NCI-H82 (cell line): ENCODE results near the gene TTC23.
"Not testable (repeated sequence)": the region's sequence is repeated elsewhere in the genome, so short reads cannot be mapped to it uniquely, and the experiment has no call there.

ENCODE experiments used
- DNase-seq: peaks from one replicate; lab custom pipeline; 2025; lab: John Stamatoyannopoulos, UW

The TTC23 gene

DNA sequence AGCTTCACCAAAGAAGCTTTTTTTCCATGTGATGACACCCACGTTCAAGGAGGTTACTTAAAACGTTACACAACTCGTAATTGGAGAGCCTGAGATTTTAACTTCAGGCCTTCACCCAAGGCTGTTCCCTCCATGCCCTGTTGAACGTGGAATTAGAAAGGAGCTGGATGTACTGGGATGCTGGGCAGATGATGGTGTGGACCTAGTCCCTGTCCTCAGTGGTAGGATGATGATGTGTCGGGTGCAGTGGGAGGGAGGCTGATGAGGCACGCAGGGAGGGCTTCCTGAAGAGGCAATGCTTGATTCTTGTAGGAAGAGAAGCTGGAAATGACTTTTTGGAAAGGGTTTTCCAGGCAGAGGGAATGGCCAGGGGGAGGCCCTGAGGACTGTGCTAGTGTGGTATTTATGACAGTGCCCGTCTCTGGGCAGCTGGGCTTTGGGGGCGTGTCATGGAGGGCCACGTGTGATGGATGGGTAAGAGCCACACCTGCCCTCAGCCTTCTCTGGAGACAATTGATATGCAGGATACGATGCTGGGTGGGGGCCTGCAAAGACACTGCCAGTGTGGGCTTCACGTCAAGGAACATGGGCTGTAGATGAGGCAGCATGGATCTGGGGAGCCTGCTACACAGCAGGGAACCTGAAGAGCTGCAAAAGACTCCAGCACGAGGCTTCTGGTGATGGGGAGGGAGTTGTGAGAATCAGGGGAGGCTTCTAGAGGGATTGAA lies 129.2 kb downstream of the TTC23 start:
- no peak for DNase-seq

DNA sequence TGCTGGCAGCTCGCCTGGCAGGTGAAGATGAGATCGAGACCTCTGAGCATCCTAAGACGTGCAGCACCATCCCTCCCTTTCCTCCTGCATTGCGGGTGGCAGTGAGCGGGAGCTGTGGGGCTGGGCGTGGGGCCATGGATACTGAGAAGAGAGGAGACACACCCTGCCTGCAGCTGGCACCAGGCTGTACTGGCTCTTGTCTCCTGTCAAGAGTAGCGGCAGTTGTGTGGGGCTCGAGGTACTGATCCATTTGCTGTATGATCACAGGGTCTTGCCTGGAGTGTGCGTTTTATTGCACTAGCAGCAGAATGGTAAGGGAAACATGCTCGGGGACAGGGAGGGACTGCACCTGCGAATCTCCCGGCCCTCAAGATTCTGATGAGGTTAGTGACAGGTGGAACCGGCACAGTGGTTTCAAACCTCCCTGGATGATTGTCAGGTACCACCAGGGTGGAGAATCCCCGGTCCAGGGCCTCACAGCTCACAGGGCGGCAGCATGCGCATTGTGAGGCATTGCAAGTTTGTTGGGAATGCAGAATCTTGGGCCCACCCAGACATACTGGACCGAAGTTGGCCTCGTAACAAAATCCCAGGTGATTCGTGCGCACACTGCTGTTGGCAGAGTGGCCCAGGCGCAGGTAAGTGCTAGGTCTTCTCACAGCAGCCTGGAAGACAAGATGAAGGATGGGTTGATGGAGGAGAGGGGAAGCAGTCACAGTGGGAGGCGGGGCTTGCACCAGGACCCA lies 130.4 kb downstream of the TTC23 start:
- no peak for DNase-seq

DNA sequence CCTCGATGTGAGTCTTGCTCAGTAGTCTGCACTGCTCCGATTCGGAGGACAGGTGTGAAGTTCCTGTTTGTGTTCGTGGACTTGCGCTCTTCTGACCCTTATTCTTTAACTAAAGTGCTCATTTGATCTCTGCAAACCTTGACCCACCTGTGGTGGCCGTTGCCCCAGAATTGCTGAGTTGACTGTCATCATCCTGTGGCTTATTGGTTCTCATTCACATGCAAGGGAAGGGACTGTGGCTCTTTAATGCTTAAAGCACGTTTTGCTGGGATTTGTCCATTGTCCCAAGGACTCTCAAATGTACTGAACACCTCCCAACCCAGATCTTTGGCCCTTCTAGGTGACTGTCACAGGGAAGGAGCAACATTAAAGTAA lies 131.1 kb downstream of the TTC23 start:
- DNase-seq, result no peak

DNA sequence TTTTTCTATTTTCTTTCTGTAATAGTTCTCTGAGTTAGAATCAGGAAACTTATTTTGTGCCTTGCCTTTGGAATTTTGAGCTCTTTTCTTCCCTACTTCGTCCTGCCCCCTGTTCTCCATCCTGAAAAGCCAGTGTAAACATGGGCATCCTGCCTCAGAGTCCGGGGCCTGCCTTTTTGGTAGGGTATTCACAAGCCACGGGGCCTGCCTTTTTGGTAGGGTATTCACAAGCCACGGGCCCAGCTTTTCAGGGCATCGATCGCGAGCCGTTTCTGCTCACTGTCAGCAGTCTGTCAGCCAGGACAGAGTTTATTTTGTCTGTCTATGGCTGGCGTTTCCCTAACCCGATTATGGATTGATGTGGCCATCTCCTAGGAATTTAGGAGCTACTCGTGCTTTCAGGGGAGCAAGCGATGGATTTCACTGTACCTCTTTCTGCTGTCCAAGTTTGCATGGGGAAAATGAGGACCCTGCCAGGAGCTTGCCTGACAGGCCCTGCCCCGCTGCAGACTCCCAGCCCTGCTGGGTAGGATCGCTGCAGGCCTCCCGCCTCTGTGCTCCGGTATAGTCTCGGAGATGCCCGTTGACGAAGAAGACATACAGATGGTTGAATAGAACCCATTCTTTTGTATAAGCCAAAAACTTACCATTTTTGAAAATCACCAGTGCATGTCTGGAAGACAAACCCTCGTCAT lies 131.7 kb downstream of the TTC23 start:
- no peak for DNase-seq

- no peak for DNase-seq
Measured at GRCh38 chr15:99117111-99117510, 132.3 kb downstream of the TTC23 start.

DNA sequence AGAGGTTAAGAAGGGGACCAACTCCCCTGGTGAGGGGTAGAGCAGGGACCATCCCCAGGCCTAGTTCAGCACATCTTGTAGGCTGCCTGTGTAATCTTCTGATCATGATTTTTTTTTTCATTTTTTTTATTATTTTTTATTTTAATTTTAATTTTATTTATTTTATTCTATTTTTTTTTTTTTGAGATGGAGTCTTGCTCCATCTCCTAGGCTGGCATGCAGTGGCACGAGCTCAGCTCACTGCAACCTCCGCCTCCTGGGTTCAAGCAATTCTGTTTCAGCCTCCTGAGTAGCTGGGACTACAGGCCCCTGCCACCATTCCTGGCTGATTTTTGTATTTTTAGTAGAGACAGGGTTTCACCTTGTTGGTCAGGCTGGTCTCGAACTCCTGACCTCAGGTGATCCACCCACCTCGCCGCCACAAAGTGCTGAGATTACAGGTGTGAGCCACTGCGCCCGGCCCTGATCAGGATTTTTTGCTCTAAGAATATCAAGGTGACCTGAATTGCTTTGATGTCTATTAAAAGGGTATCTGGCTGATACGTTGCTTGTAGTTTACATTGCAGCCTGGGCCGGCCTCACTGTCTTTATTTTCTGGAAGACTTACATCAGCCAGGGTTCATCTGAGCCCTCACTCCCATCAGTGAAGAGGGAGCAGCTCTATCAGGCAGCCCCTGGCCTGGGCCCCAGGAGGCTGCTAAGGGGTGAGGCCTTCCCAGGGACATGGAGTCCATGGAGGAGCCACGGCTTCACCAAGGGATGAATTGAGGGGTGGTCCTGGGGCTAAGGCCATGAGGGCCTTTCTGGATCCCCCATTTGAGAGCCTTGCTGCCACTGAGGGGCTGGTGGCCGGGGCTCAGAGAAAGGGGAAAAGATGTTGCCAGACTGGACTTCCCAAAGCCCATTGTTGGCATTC lies 133.8 kb downstream of the TTC23 start:
- no peak for DNase-seq

DNA sequence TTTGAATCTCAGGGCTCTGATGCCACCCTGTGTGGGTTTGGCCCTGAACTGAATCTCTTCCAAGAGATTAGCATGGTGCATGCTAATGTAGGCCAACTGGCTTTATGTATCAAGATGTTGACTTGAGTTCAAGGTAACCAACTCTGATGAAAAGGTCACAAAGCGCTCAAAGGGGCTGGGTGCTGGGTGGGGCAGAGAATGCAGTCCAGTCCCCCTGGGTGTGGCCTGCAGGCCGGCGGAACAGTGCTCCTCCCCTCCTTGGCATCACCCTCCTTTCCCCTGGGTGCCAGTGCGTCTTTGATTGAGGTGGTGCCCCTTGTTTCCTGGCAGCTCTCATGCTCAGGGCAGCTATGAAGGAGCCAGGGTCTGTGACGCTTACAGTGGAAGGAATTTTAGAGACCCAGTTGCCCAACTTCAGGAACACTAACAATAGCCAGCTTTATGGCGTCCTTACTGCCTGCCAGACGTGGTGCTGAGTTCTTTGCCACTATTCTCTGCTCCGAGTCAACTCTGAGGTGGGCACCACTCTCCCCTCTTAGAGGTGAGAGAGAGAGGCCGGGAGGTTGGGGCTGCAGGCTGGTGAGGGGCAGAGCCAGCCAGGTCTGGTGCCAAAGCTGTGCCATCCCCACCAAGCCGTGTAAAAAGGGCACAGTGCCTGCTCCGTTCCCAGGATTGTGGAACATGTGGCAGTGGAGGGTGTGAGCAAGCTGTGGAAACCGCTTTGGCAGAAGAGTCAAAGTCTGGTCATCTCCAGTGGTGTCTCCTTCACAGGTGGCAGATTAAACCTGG lies 134.7 kb downstream of the TTC23 start:
- DNase-seq, result no peak

DNA sequence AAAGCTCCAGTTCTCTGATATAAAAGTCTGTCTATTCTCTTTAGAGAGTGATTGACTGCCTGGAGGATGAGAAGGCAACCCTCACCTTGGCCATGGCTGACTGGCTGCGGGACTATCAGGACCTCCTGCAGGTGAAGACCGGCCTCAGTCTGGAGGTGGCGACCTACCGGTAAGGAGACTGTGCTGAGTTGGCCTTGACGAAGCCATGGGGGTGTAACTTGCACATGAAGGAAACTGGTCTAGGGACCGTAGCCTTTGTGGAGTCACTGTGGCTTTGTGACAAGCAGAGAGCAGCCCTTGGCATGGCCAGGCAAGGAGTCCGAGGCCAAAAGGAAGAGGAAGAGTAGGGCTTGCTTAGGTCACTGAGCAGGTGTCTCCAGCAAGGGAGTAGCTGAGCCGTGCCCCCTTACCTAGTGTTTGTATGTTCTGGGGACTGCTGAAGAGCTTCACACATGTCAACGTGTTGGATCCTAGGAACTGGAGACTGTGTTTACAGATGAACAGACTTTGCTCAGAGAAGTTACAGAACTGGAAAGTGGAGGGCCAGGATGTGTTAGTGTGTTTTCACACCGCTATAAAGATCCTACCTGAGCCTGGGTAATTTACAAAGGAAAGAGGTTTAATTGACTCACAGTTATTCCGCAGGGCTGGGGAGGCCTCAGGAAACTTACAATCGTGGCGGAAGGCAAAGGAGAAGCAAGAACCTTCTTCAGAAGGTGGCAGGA lies 135.7 kb downstream of the TTC23 start:
- DNase-seq, result no peak

DNA sequence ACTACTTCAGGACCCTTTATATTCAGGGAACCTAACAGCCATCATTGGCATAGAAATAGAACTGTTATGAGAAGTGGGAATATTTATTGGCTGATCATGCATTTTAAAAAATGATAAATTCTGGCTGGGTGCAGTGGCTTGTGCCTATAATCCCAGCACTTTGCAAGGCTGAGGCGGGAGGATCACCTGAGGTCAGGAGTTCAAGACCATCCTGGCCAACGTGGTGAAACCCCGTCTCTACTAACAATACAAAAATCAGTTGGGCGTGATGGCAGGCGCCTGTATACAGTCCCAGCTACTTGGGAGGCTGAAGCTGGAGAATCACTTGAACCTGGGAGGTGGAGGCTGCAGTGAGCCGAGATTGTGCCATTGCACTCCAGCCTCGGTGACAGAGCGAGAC lies 137.7 kb downstream of the TTC23 start:
- DNase-seq, result not testable (repeated sequence)

GRCh38 chr15:99110581-99111320 lies 138.6 kb downstream of the TTC23 start:
- no peak for DNase-seq

DNA sequence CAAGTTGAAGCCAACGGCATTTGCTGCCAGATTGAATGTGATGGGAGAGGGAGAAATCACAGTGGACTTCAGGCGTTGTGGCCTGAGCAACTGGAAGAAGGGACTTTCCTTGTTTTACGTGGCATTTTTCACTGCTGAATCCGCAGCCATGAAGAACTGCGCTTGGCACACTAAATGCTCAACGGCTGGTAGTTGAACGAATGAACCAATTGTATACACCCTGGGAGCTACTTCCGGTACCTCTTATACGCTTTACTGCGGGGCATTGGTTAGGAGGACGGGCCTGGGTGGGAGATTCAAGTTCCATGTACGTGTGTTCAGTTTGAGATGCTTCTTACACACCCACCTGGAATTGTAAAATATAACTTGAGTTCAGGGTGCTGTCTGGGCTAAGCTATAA lies 139.3 kb downstream of the TTC23 start:
- DNase-seq, result no peak

GRCh38 chr15:99109555-99110021 lies 139.8 kb downstream of the TTC23 start:
- peak; percentile 32 for DNase-seq

DNA sequence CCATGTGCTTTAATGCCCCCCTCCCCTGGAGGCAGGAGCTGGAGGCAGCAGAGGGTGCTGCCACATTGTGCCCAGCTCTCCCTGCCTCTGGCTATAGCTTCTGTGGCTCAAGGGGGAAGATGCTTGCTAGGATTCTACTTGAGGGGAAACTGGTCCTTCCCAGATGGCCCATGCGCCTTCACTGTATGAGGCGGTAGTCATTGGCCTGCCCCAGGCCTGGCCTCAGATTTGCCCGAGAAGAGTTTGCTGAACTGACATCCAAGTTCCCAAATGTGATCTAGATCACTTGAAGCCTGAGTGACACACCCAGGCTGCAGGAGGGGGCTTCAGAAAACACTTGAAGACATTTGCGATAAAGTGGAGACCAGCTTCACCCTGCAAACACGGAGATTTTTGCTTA lies 140.4 kb downstream of the TTC23 start:
- no peak for DNase-seq

- DNase-seq, result no peak
Measured at GRCh38 chr15:99106417-99107220, 142.8 kb downstream of the TTC23 start.

- peak; percentile 78 for DNase-seq
Measured at GRCh38 chr15:99105514-99106341, 143.7 kb downstream of the TTC23 start.

GRCh38 chr15:99104788-99105513 lies 144.4 kb downstream of the TTC23 start, which contains the start of gene SYNM:
SYNM (plus strand) TSS chr15:99105080; CDS start chr15:99105200, 120 bp downstream.
- DNase-seq, result peak; percentile 91

GRCh38 chr15:99103279-99103678 lies 146.1 kb downstream of the TTC23 start:
- no peak for DNase-seq
